CD14-positive monocyte (primary cell): ENCODE results near the gene MFNG. TPM values are rescaled to one million over a fixed set of nuclear protein-coding genes. Genes with fewer than 3 reads are reported as not detected.
"Not testable (repeated sequence)": the region's sequence is repeated elsewhere in the genome, so short reads cannot be mapped to it uniquely, and the experiment has no call there.

Source experiments
- DNase-seq, 3 donors: peaks; one replicate each; pipeline ENCODE4 v3.0.0-alpha.2; 2011 to 2022
- H2AFZ ChIP-seq: 2 replicates; pipeline ENCODE4 v1.6.0; 2012; ENCODE audit warnings: mild to moderate bottlenecking, low read depth, low read length, inconsistent platforms; ENCODE audit not compliant: insufficient read depth, poor library complexity, severe bottlenecking
- H3K27ac ChIP-seq, 2 donors: 1 replicate in 1 of 2; 2 replicates in 1 of 2; pipeline ENCODE4 v1.5.1; 2012 to 2013; ENCODE audit warnings: low read length in 2 of 2, control low read depth in 1 of 2, inconsistent platforms in 1 of 2, low read depth in 1 of 2, mild to moderate bottlenecking in 1 of 2
- H3K27me3 ChIP-seq, 2 donors: one replicate each; pipeline versions ENCODE4 v1.6.0 to v1.6.1; 2011 to 2013; ENCODE audit warnings: low read length in 2 of 2; ENCODE audit not compliant: control insufficient read depth in 2 of 2, insufficient read depth in 2 of 2
- H3K36me3 ChIP-seq, 2 donors: replicated peaks in 1 of 2; 1 replicate in 1 of 2; 2 replicates in 1 of 2; pipeline versions ENCODE4 v1.5.1 to v1.6.1; 2012 to 2013; ENCODE audit warnings: low read length in 2 of 2, control low read depth in 1 of 2, inconsistent platforms in 1 of 2, mild to moderate bottlenecking in 1 of 2; ENCODE audit not compliant: insufficient read depth in 2 of 2, control insufficient read depth in 1 of 2
- H3K4me1 ChIP-seq, 2 donors: 1 replicate in 1 of 2; 2 replicates in 1 of 2; pipeline versions ENCODE4 v1.5.1 to v1.6.1; 2012 to 2013; ENCODE audit warnings: low read length in 2 of 2, control low read depth in 1 of 2, inconsistent platforms in 1 of 2, mild to moderate bottlenecking in 1 of 2, moderate library complexity in 1 of 2; ENCODE audit not compliant: insufficient read depth in 2 of 2, control insufficient read depth in 1 of 2
- H3K4me2 ChIP-seq: replicated peaks from 2 replicates; pipeline ENCODE3; 2012; ENCODE audit warnings: low read length, moderate library complexity, mild to moderate bottlenecking; ENCODE audit not compliant: poor library complexity, severe bottlenecking; ENCODE audit errors: extremely low read depth
- H3K4me3 ChIP-seq, 3 experiments: fragments of 200-600 bp in 1 of 3; sonication (generic) in 1 of 3; replicated peaks in 1 of 3; 1 replicate in 2 of 3; 2 replicates in 1 of 3; pipeline ENCODE4 v1.5.1; 2011 to 2013; ENCODE audit warnings: low read length in 3 of 3, mild to moderate bottlenecking in 3 of 3, control low read depth in 2 of 3, low read depth in 2 of 3, inconsistent platforms in 1 of 3, moderate library complexity in 1 of 3
- H3K79me2 ChIP-seq: 2 replicates; pipeline ENCODE4 v1.6.0; 2012; ENCODE audit warnings: mild to moderate bottlenecking, control low read depth, inconsistent platforms, low read length, moderate library complexity; ENCODE audit not compliant: insufficient read depth
- H3K9ac ChIP-seq: 2 replicates; pipeline ENCODE4 v1.6.0; 2017; ENCODE audit warnings: low read length, mild to moderate bottlenecking; ENCODE audit not compliant: insufficient read depth, poor library complexity, severe bottlenecking
- H3K9me3 ChIP-seq, 2 donors: replicated peaks in 1 of 2; 1 replicate in 1 of 2; 2 replicates in 1 of 2; pipeline versions ENCODE4 v1.5.1 to v1.6.1; 2012 to 2013; ENCODE audit warnings: low read length in 2 of 2, control low read depth in 1 of 2; ENCODE audit not compliant: control insufficient read depth in 1 of 2, insufficient read depth in 1 of 2
- H4K20me1 ChIP-seq: 2 replicates; pipeline ENCODE4 v1.6.0; 2012; ENCODE audit warnings: mild to moderate bottlenecking, low read length, control low read depth, moderate library complexity; ENCODE audit not compliant: insufficient read depth
- H3K27ac Mint-ChIP-seq, 7 donors: one replicate each; pipeline ENCODE4 v1.8.0; 2020; ENCODE audit warnings: mild to moderate bottlenecking in 7 of 7, mixed read lengths in 7 of 7, moderate library complexity in 6 of 7, inconsistent platforms in 2 of 7
- H3K27me3 Mint-ChIP-seq, 3 donors: one replicate each; pipeline ENCODE4 v1.8.0; 2021 to 2022; ENCODE audit warnings: low read depth in 3 of 3, mild to moderate bottlenecking in 3 of 3, mixed read lengths in 3 of 3, moderate library complexity in 3 of 3, inconsistent platforms in 1 of 3
- H3K36me3 Mint-ChIP-seq, 2 donors: one replicate each; pipeline ENCODE4 v1.8.0; 2020; ENCODE audit warnings: mixed read lengths in 2 of 2, inconsistent platforms in 1 of 2, mild to moderate bottlenecking in 1 of 2
- H3K4me1 Mint-ChIP-seq: one replicate; pipeline ENCODE4 v1.8.0; 2020; ENCODE audit warnings: mild to moderate bottlenecking, mixed read lengths
- H3K4me3 Mint-ChIP-seq, 2 donors: one replicate each; pipeline ENCODE4 v1.8.0; 2020; ENCODE audit warnings: mild to moderate bottlenecking in 2 of 2, mixed read lengths in 2 of 2, moderate library complexity in 1 of 2
- H3K9me3 Mint-ChIP-seq, 7 donors: one replicate each; pipeline ENCODE4 v1.8.0; 2020 to 2022; ENCODE audit warnings: mixed read lengths in 7 of 7, mild to moderate bottlenecking in 6 of 7, moderate library complexity in 6 of 7, inconsistent platforms in 2 of 7
- WGBS: methylation state at CpG from one replicate; pipeline ENCODE4 v1.1.5; 2013; ENCODE audit warnings: missing lambda C conversion rate; ENCODE audit not compliant: insufficient coverage; 5-methylcytosine and 5-hydroxymethylcytosine counted together
- intact Hi-C, 2 donors: fragments of 100-400 bp; cut with micrococcal nuclease; formaldehyde crosslinking; loops; one replicate each; pipeline versions ENCODE4 v1.15.0 to v1.15.1; 2023
- polyA plus RNA-seq, 3 donors: library from polyadenylated mRNA; depleted of rRNA in 1 of 3; unstranded in 2 of 3; stranded (reverse) in 1 of 3; fragments of 300-500 nt in 2 of 3; fragments of >200 nt in 1 of 3; fragmentation: Illumina TruSeq in 2 of 3; gene quantifications; 1 replicate in 2 of 3; 2 replicates in 1 of 3; pipeline ENCODE4 v1.2.3, GENCODE V29; 2012 to 2021
- TF ChIP-seq, protein P1 (sequence below): fragments of 200-600 bp; IDR thresholded peaks from one replicate; pipeline ENCODE4 v1.8.0; 2022; ENCODE audit warnings: antibody characterized with exemption, mild to moderate bottlenecking

The MFNG gene
- polyA plus RNA-seq, 3 donors, result 84.1 to 196 (median 181) TPM

DNA sequence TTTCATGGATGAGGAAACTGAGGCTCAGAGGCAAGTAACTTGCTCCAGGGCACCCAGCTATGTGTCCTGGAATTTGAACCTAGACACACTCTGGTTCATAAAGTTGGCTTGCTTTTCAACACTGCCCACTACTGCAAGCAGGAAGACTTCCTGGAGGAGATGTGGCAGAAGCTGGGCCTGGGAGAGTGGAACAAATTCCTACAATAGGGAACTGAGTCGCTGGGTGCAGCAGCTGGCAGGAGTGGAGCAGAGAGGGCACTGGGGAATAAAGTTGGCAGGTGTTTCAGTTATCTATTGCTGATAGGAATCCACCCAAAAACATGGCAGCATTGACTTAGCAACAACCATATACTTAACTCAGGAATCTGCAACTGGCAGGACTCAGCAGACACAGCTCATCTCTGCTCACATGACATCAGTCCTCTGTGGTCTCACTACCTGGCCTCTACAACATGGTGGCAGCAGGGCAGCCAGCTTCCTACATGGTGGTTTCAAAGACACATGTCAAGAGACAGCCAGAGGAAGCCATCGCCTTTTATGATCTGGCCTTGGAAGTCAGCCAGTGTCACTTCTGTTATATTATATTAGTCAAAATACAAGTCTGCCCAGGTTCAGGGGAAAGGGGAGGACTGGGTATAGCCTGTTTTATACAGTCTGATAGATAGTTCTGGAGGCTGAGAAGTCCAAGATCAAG lies 43.6 kb upstream of the MFNG start:
- TF ChIP-seq, protein P1, sequence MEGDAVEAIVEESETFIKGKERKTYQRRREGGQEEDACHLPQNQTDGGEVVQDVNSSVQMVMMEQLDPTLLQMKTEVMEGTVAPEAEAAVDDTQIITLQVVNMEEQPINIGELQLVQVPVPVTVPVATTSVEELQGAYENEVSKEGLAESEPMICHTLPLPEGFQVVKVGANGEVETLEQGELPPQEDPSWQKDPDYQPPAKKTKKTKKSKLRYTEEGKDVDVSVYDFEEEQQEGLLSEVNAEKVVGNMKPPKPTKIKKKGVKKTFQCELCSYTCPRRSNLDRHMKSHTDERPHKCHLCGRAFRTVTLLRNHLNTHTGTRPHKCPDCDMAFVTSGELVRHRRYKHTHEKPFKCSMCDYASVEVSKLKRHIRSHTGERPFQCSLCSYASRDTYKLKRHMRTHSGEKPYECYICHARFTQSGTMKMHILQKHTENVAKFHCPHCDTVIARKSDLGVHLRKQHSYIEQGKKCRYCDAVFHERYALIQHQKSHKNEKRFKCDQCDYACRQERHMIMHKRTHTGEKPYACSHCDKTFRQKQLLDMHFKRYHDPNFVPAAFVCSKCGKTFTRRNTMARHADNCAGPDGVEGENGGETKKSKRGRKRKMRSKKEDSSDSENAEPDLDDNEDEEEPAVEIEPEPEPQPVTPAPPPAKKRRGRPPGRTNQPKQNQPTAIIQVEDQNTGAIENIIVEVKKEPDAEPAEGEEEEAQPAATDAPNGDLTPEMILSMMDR, result no peak
- Mint-ChIP-seq H3K4me3 (no peak overlapping the region), H3K27ac (no peak overlapping the region), H3K36me3 (no peaks in the 10 kb centered on the region), H3K4me1 (peaks cover 27% of the 10 kb centered on the region), H3K9me3 (peaks cover 0 to 3% (median 0%) of the 10 kb centered on the region in 7 donors), H3K27me3 (peaks cover 3 to 7% (median 5%) of the 10 kb centered on the region in 3 donors)
- Histone ChIP-seq H3K36me3 (no peaks in the 10 kb centered on the region), H3K4me3 (no peak overlapping the region), H3K4me2 (no peak overlapping the region), H3K27ac (no peak overlapping the region), H2AFZ (no peak overlapping the region), H3K79me2 (no peaks in the 10 kb centered on the region), H3K27me3 (no peaks in the 10 kb centered on the region), H3K4me1 (peaks cover 9 to 24% of the 10 kb centered on the region in 2 donors), H4K20me1 (no peaks in the 10 kb centered on the region), H3K9me3 (no peaks in the 10 kb centered on the region), H3K9ac (no peak overlapping the region)
- intact Hi-C loops, result no loop called here
- no peak for DNase-seq
- no CpG with 5 or more reads among the region's 2 CpGs for WGBS

DNA sequence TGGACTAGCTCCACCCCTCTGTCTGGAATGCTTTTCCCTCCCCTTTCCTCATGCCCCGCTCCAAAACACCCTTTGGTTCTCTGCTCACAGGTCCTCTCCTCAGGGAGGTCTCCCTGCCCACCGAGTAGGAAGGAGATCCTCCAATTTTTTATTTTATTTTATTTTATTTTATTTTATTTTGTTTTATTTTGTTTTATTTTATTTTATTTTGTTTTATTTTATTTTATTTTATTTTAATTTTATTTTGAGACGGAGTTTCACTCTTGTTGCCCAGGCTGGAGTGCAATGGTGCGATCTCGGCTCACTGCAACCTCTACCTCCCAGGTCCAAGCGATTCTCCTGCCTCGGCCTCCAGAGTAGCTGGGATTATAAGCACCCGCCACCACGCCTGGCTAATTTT lies 41.8 kb upstream of the MFNG start:
- H3K36me3 ChIP-seq, H3K36me3 Mint-ChIP-seq, H2AFZ ChIP-seq, H3K4me1 ChIP-seq, H3K27ac ChIP-seq, H3K9ac ChIP-seq, H3K27me3 ChIP-seq, H3K79me2 ChIP-seq, H4K20me1 ChIP-seq, H3K4me3 Mint-ChIP-seq, H3K4me3 ChIP-seq, H3K4me2 ChIP-seq, H3K9me3 Mint-ChIP-seq, H3K9me3 ChIP-seq, H3K27ac Mint-ChIP-seq, DNase-seq, intact Hi-C loops: not testable (repeated sequence)
- H3K4me1 Mint-ChIP-seq, result peaks cover 12% of the 10 kb centered on the region
- peaks cover 6 to 16% (median 8%) of the 10 kb centered on the region in 3 donors for H3K27me3 Mint-ChIP-seq
- WGBS, result no CpG with 5 or more reads among the region's 9 CpGs

DNA sequence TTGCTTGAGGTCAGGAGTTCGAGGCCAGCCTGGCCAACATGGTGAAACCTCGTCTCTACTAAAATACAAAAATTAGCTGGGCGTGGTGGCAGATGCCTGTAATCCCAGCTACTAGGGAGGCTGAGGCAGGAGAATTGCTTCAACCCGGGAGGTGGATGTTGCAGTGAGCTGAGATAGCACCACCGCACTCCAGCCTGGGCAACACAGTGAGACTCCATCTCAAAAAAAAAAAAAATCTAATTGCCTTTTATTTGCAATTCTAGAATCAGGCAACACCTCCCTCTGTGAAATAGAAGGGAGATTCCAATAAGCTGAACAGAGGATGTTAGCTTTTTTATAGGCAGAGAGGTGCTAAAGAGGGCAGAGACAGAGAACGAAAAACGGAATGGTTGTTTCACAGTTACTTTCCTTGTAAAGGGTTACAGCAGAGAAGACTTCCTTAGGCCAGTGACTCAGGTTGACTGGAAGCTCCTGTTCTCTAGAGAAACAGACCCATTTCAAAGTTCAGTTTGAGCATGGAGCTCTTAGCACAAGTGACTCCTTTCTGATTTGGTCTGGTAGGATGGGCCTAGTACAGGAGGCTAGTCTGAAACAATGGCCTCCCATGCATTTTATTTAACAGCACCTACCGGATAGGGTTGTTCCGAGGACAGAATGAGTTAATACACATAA lies 41.0 kb upstream of the MFNG start:
- H3K9ac ChIP-seq, intact Hi-C loops, H3K36me3 ChIP-seq, H3K9me3 ChIP-seq, DNase-seq, H3K27ac ChIP-seq, H3K36me3 Mint-ChIP-seq, H3K27me3 ChIP-seq, H3K4me1 ChIP-seq, H3K79me2 ChIP-seq, H2AFZ ChIP-seq, H3K4me3 Mint-ChIP-seq, H4K20me1 ChIP-seq, H3K4me2 ChIP-seq, H3K4me3 ChIP-seq, H3K9me3 Mint-ChIP-seq, H3K27ac Mint-ChIP-seq: not testable (repeated sequence)
- Mint-ChIP-seq H3K4me1 (peaks cover 12% of the 10 kb centered on the region), H3K27me3 (peaks cover 8 to 20% (median 10%) of the 10 kb centered on the region in 3 donors)
- 68% methylated on average over 3 of the region's 9 CpGs for WGBS
